Small intestine (tissue), 7 donors: Measurements from ENCODE around the gene SLIT3. TPM values are rescaled to one million over a fixed set of nuclear protein-coding genes. Genes with fewer than 3 reads are reported as not detected.

Source experiments
- DNase-seq, 2 donors: peaks; one replicate each; pipeline versions ENCODE4 v3.0.0 to v3.0.0-alpha.2; 2013
- FAIRE-seq: peaks from 2 replicates; lab custom pipeline; 2012; peaks lifted over from hg19 to GRCh38; lab: Jason Lieb, UNC
- H3K27ac ChIP-seq, 3 donors: one replicate each; pipeline ENCODE4 v1.5.1; 2013; ENCODE audit warnings: low read length in 2 of 3, mild to moderate bottlenecking in 2 of 3, control low read depth in 1 of 3, inconsistent platforms in 1 of 3, low read depth in 1 of 3, moderate library complexity in 1 of 3
- H3K27me3 ChIP-seq, 3 donors: one replicate each; pipeline ENCODE4 v1.6.1; 2013; ENCODE audit warnings: low read length in 3 of 3, inconsistent platforms in 1 of 3; ENCODE audit not compliant: control insufficient read depth in 3 of 3, insufficient read depth in 3 of 3
- H3K36me3 ChIP-seq, 3 donors: one replicate each; pipeline ENCODE4 v1.6.1; 2013; ENCODE audit warnings: low read length in 3 of 3, inconsistent platforms in 1 of 3, low read depth in 1 of 3, mild to moderate bottlenecking in 1 of 3, moderate library complexity in 1 of 3; ENCODE audit not compliant: control insufficient read depth in 3 of 3, insufficient read depth in 2 of 3
- H3K4me1 ChIP-seq, 3 donors: one replicate each; pipeline ENCODE4 v1.6.1; 2013; ENCODE audit warnings: low read length in 2 of 3, inconsistent platforms in 1 of 3, low read depth in 1 of 3, mild to moderate bottlenecking in 1 of 3, moderate library complexity in 1 of 3; ENCODE audit not compliant: control insufficient read depth in 3 of 3, insufficient read depth in 2 of 3
- H3K4me3 ChIP-seq, 3 donors: one replicate each; pipeline ENCODE4 v1.5.1; 2013; ENCODE audit warnings: low read length in 3 of 3, control low read depth in 1 of 3, inconsistent platforms in 1 of 3, low read depth in 1 of 3, mild to moderate bottlenecking in 1 of 3, moderate library complexity in 1 of 3
- H3K9me3 ChIP-seq, 2 donors: one replicate each; pipeline ENCODE4 v1.6.1; 2013; ENCODE audit warnings: low read depth in 1 of 2, low read length in 1 of 2; ENCODE audit not compliant: control insufficient read depth in 2 of 2, insufficient read depth in 1 of 2
- WGBS, 3 donors: extraction: QIAGEN DNeasy Blood & Tissue Kit; methylation state at CpG; one replicate each; pipeline ENCODE4 v1.1.7; 2013; 5-methylcytosine and 5-hydroxymethylcytosine counted together
- polyA plus RNA-seq, 4 donors: library from polyadenylated mRNA; stranded (reverse) in 3 of 4; unstranded in 1 of 4; fragments of 200-250 nt in 3 of 4; fragments of 120-200 nt in 1 of 4; gene quantifications; one replicate each; pipeline versions ENCODE4 v1.2.1 to v1.2.3, GENCODE V29; 2013
- donor health status: healthy with polysubstance abuse.
- donor health status: control.
- donor health status: control.
- donor health status: Bipolar disorder and iron deficiency.
- donor health status: healthy.

Gene SLIT3
- polyA plus RNA-seq, 4 donors: 0.27 to 5.5 (median 5.3) TPM; not detected in 1

GRCh38 chr5:168721002-168721753, 579.8 kb downstream of the SLIT3 start:
- WGBS, 3 donors: 74 to 79% (median 74%) methylated on average over 5 of the region's 5 CpGs
- Histone ChIP-seq H3K4me1 (no peaks in the 10 kb centered on the region), H3K4me3 (no peak overlapping the region), H3K27me3 (no peaks in the 10 kb centered on the region), H3K27ac (no peak overlapping the region), H3K36me3 (no peaks in the 10 kb centered on the region), H3K9me3 (no peaks in the 10 kb centered on the region)
- DNase-seq (no peak), FAIRE-seq (no peak)

GRCh38 chr5:168720575-168720974, 580.4 kb downstream of the SLIT3 start:
- WGBS, 3 donors: 88 to 92% (median 90%) methylated on average over 9 of the region's 9 CpGs
- H3K27ac ChIP-seq: no peak overlapping the region
- DNase-seq: no peak
- H3K4me1 ChIP-seq: no peaks in the 10 kb centered on the region
- no peaks in the 10 kb centered on the region for H3K27me3 ChIP-seq
- H3K36me3 ChIP-seq: no peaks in the 10 kb centered on the region
- no peaks in the 10 kb centered on the region for H3K9me3 ChIP-seq
- no peak overlapping the region for H3K4me3 ChIP-seq
- no peak for FAIRE-seq

- Histone ChIP-seq H3K4me3 (no peak overlapping the region), H3K27ac (no peak overlapping the region), H3K36me3 (no peaks in the 10 kb centered on the region), H3K9me3 (no peaks in the 10 kb centered on the region), H3K27me3 (no peaks in the 10 kb centered on the region), H3K4me1 (no peaks in the 10 kb centered on the region)
- 62 to 72% (median 63%) methylated on average over 4 of the region's 4 CpGs for WGBS, 3 donors
- DNase-seq (no peak), FAIRE-seq (no peak)
Observed at GRCh38 chr5:168714046-168714445, 586.9 kb downstream of the SLIT3 start.

- no peak for FAIRE-seq
- 73 to 74% (median 74%) methylated on average over 10 of the region's 10 CpGs for WGBS, 3 donors
Observed at GRCh38 chr5:168713051-168713450, 587.9 kb downstream of the SLIT3 start.

GRCh38 chr5:168712280-168712924, 588.5 kb downstream of the SLIT3 start:
- 68 to 74% (median 73%) methylated on average over 11 of the region's 11 CpGs for WGBS, 3 donors
- FAIRE-seq (no peak), DNase-seq (no peak)

More at GRCh38 chr5:168713051-168713450, 587.9 kb downstream of the SLIT3 start:
- no peaks in the 10 kb centered on the region for H3K9me3 ChIP-seq
- no peaks in the 10 kb centered on the region for H3K4me1 ChIP-seq
- no peaks in the 10 kb centered on the region for H3K36me3 ChIP-seq
- no peak overlapping the region for H3K27ac ChIP-seq
- no peaks in the 10 kb centered on the region for H3K27me3 ChIP-seq
- no peak overlapping the region for H3K4me3 ChIP-seq
- DNase-seq: no peak

GRCh38 chr5:168710706-168711105, 590.2 kb downstream of the SLIT3 start:
- FAIRE-seq: no peak
- Histone ChIP-seq H3K9me3 (no peaks in the 10 kb centered on the region), H3K27ac (no peak overlapping the region), H3K36me3 (no peaks in the 10 kb centered on the region), H3K4me1 (no peaks in the 10 kb centered on the region), H3K4me3 (no peak overlapping the region), H3K27me3 (no peaks in the 10 kb centered on the region)
- WGBS, 3 donors: 93% methylated on average over 9 of the region's 9 CpGs
- no peak for DNase-seq

More at GRCh38 chr5:168712280-168712924, 588.5 kb downstream of the SLIT3 start:
- H3K4me1 ChIP-seq: no peaks in the 10 kb centered on the region
- no peak overlapping the region for H3K4me3 ChIP-seq
- H3K27me3 ChIP-seq: no peaks in the 10 kb centered on the region
- H3K36me3 ChIP-seq: no peaks in the 10 kb centered on the region
- H3K9me3 ChIP-seq: no peaks in the 10 kb centered on the region
- no peak overlapping the region for H3K27ac ChIP-seq

- no peak for DNase-seq
- H3K27me3 ChIP-seq: no peaks in the 10 kb centered on the region
- no peaks in the 10 kb centered on the region for H3K4me1 ChIP-seq
- WGBS, 3 donors: 81 to 88% (median 88%) methylated on average over 15 of the region's 15 CpGs
- no peak for FAIRE-seq
- no peaks in the 10 kb centered on the region for H3K9me3 ChIP-seq
- H3K27ac ChIP-seq: no peak overlapping the region
- H3K4me3 ChIP-seq: no peak overlapping the region
- H3K36me3 ChIP-seq: no peaks in the 10 kb centered on the region
Observed at GRCh38 chr5:168707716-168708695, 592.9 kb downstream of the SLIT3 start.

- FAIRE-seq: no peak
- no peaks in the 10 kb centered on the region for H3K27me3 ChIP-seq
- WGBS, 3 donors: 66 to 77% (median 76%) methylated on average over 5 of the region's 5 CpGs
- H3K4me3 ChIP-seq: no peak overlapping the region
- no peaks in the 10 kb centered on the region for H3K36me3 ChIP-seq
- no peaks in the 10 kb centered on the region for H3K4me1 ChIP-seq
- peak; percentile 19 to 41 for DNase-seq
- H3K27ac ChIP-seq: no peak overlapping the region
- no peaks in the 10 kb centered on the region for H3K9me3 ChIP-seq
Observed at GRCh38 chr5:168706655-168707069, 594.3 kb downstream of the SLIT3 start.
